GM21717 (cell line): Measurements from ENCODE around the gene WDR31.
"Not testable (repeated sequence)": the region's sequence is repeated elsewhere in the genome, so short reads cannot be mapped to it uniquely, and the experiment has no call there.

ENCODE experiments used
- ATAC-seq: cut with Tn5 transposase; IDR thresholded peaks from one replicate; pipeline ENCODE4 v1.9.1; 2021; ENCODE audit warnings: mild to moderate bottlenecking, moderate library complexity; ENCODE audit not compliant: unreplicated experiment

WDR31 gene

DNA sequence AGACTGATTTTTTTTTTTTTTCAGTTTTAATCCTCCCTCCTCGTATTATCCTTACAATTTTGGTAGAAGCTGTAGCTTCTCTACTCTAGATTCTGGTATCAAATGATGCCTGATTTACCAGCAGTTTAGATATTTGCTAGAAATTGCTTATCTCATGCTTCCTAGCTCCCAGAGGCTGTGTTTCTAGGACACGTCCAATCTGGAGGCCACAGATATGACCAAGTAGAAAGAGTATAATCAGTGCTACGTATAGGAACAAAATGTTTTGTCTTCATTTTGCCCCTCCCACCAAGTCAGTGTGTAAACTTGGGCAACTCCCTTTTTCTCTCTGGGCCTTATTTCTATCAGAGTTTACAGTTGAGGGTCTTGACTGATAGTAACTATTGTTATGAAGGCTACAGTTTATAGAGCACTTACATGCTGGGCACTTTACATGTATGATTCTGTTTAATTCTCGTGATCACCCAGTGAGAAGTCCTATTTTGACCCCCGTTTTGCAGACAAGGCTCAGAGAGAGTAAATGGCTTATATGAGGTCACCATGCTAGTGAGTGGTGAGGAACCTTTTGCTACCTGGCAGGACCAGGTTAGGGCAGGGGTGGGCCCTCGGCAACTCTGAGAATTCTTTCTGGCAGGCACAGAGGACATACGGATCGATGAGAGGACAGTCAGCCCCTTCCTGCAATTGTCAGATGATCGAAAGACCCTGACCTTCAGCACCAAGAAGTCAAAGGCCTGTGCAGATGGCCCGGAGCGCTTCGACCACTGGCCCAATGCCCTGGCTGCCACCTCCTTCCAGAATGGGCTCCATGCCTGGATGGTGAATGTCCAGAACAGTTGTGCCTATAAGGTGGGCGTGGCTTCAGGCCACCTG is 29.1 kb upstream of the WDR31 start:
- ATAC-seq: no peak

DNA sequence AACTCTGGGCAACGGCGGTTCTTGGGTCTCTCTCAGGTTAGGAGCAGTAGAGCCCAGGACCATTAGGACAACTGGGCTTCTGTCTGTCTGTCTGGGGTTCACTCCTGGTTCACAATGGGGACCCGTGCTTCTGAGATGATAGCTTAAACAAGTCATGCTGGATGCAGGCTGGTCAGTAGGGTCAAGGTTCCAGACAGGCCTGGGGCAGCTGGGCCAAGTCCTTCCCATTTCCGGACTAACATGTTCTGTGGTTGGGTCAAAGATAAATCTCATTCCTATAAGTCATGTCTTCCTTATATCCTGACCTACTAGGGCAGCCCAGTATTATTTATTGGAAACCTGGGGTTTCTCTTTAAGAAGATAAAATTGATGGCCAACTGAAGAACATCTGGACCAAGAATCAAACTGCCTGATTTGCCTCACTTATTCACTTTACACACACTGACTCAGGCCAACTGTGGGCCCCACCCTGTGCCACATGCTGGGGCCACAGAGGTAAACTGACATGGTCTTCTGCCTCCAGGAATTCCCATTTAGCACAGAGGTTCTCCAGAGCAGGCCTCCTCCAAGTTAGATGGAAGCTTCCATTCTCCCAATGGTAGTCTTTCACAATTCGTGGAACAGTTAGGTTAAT is 28.4 kb upstream of the WDR31 start:
- ATAC-seq: no peak

DNA sequence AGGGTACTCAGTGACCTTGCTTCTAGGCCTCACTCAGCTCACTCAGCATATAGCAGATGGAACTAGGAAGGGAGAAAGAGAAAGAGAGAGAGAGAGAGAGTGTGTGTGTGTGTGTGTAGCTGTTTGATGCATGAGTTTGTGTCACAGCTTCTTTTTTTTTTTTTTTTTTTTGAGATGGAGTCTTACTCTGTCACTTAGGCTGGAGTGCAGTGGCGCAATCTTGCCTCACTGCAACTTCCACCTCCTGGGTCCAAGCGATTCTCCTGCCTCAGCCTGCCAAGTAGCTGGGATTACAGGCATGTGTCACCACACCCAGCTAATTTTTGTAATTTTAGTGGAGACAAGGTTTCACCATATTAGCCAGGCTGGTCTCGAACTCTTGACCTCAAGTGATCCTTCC is 25.6 kb upstream of the WDR31 start:
- ATAC-seq: not testable (repeated sequence)

DNA sequence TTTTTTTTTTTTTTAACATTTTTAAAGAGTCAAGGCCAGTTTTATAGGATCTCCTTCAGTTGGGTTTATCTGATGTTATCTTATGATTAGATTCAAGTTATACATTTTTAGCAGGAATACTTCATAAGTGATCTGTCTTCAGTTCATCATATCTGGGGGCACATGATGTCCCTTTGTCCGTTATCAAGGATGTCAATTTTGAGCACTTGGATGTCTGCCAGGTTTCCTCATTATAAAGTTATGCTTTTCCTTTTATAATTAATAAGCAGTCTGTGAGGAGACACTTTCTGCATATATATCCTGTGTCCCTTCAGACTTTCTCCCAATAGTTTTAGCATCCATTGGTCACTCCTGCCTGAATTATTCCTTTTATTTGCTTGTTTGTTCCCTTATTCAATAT is 24.9 kb upstream of the WDR31 start:
- ATAC-seq: no peak

DNA sequence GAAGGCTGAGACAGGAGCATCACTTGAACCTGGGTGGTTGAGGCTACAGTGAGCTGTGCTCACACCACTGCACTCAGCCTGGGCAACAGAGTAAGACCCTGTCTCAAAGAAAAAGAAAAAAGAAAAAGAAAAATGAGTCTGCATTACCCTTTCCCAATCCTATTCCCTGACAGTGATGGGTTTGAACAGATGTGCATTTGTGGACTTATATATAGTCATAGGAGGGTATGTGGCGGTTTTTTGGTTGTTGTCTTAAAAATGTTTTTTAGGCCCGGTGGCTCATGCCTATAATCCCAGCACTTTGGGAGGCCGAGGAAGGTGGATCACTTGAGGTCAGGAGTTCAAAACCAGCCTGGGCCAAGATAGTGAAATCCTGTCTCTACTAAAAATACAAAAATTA is 23.3 kb upstream of the WDR31 start:
- no peak for ATAC-seq

DNA sequence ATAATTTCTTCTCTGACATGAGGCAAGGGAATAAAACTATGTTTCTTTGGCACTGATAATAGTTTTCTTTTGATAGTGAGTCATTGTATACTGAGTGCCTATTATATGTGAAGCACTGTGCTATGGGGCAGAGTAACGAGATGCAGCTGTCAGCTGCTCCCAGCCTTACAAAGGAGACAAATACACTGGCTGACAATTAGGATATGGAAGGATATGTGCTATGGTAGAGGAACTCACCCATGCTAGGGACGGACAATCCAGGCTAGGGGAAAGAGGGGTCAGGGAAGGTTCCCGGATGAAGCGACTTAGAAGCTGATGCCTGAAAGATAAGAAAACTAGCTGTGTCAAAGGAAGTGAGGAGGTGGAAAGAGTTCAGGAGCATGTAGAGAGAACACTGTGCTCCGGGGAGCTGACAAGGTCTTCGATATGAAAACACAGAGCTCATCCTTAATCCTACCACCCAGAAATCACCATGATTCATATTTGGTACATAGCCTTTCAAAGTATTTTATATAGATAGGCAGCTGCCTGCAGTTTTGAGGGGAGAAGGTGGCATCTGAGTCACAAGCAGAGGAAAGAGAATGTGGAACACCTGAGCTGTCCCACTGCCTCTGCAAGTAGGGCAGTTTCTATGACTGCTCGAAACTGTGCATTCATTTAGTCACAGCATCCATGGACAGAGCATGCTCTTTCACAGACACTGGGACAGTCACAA is 21.4 kb upstream of the WDR31 start:
- no peak for ATAC-seq

DNA sequence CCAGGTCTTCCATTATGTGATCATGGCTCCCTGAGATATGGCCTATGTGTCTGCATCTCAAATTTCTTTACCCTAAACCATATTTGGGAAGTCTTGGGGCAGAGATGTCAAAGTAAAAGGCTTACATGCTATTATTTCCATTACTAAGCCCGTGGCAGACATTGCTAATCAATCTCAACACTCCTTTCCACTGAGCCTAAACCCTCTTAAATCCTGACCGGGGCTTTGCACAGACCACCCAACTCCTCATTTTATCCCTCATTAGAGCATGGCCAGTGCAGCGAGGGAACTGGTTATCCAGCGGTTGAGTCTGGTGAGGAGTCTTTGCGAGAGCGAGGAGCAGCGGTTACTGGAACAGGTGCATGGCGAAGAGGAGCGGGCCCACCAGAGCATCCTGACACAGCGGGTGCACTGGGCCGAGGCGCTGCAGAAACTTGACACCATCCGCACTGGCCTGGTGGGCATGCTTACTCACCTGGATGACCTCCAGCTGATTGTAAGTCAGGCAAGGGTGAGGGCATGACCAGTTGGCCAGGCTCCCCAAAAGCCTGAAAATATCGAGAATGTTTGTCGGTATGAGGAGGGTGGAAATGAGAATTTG is 20.3 kb upstream of the WDR31 start:
- ATAC-seq: no peak

DNA sequence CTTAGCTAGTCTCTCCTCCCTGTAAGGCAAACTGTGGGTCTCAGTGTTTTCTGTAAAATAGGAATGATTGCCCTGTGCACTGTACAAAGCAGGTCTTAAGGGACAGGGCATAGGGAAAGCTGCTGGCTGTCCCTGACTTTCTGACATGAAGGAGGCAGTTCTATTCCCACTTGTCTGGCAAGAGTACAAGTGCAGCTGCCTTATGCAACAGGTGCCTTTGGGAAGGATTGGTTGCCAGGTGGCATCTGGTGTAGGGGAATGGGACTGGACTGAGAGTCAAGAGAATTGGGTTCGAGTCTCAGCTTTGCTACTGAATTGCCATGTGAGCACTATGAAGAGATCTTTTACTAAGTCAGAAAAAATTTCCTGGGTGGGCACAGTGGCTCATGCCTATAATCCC is 19.3 kb upstream of the WDR31 start:
- no peak for ATAC-seq

DNA sequence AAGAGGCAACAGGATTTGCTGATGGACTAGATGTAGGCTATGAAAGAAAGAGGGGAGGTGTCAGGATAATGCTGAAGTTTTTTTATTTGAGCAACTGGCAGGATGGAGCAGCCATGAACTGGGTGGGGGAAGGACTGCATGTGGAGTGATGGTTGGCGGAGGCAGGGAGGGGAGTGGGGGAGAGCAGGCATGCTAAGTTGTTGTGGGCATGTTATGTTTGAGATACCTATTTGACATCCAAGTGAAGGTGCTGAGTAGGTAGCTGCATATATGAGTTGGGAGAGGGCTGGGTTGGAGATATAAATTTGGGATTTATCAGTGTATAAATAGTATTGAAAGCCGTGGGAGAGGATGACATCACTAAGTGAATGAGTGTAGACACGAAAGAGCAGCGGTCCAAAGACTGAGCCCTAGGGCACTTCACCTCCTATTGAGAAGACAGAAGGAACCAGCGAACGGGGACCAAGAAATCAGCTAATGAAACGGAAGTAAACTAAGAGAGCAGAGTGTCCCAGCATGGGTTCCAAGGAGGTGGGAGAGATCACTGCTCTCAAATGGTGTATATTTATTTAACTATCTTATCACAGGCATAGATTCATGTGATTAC is 16.7 kb upstream of the WDR31 start:
- ATAC-seq: no peak

DNA sequence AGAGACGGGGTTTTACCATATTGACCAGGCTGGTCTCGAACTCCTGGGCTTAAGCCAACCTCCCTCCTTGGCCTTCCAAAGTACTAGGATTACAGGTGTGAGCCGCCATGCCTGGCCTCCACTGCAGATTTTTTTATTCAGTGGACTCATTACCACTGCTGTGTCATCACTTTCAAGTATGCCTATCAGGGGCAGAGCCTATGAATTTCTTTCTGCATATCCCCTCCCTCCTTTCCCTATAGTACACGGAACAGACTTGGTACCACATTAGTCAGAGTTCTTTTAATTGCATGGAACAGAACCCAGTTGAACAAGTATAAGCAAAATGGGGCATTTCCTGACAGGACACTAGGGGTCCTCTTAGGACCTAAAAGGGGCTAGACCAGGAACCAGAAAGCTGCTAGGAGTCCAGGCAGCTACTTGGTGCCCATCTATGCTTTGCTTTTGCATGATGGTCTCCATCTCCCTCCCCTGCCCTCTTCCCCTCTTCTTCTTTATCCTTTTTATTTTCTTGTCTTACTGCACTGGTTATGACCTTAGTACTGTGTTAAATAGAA is 15.0 kb upstream of the WDR31 start:
- no peak for ATAC-seq

DNA sequence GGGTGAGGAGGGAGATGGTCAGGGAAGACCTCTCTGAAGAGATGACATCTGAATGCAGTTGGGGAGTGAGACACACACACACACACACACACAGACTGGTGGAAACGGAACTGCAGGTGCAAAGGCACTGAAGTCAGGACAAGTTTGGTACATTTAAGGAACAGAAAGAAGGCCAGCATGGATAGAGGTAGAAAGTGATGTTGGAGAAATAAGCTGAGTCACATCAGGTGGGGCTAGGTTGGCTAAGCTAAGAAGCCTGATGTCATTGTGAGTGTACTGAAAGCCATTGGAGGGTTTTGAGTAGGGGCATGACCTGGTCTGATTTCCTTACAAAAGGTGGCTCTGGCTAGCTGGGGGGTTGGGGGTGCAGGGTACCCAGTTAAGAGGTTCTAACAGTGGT is 12.3 kb upstream of the WDR31 start:
- no peak for ATAC-seq

DNA sequence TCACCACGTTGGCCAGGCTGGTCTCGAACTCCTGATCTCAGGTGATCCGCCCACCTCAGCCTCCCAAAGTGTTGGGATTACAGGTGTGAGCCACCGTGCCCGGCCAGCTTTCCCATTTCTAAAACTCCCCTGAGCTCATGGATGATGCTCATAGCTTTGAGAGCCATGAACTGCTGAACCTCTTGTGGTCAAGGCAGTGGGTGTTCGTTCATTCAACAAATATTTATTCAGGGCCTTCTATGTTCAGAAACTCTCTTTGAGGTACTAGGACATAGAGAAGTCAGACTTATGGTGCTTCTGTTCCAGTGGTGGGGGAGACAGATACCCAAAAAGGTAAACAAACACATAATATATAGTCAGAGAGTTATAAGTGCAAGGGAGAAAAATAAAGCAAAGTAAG is 11.9 kb upstream of the WDR31 start:
- no peak for ATAC-seq

DNA sequence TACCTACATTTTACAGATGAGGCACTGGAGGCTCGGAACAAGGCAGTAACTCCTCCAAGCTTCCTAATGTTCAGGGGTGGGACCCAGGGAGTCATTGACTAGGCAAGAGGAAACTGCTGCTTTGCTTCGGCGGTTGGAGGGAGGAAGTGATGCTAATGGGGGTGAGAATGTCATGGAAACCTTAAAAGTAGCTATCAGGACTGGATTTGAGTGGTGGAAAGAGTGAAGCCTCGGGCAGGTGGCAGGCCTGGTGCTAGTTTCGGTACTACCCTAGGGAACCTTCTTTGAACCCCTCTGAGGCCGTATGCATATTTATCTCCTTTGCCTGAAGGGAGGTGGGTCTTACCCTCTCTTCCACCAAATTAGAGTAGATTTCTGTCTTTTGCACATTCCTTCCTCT is 10.9 kb upstream of the WDR31 start:
- ATAC-seq: peak; percentile 43

DNA sequence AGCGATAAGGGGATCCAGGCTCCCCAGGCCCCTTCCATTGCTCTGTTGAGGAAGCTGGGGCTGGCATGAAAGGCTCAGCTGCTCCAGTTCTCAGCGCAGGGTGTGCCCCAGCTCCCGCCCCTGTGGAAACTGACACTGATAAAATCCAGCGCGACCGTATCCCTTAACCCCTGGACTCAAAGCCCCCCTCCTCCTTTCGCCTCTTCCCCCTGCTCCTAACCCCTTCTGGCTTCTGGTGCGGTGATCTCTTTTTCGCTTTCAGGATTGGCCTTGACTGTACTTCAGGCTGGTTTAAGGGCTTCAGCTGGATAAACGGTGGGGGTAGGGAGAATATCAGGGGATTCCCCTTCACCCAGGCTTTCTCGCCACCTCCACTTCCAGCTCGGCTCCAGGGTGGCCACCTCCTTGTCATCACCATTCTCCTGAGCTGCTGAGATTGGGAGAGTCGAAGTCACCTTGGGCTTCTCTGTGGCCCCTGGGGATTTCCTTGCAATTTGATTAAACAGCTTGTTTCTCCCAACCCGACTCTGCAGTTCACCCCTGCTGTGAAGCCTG is 10.1 kb upstream of the WDR31 start:
- no peak for ATAC-seq

DNA sequence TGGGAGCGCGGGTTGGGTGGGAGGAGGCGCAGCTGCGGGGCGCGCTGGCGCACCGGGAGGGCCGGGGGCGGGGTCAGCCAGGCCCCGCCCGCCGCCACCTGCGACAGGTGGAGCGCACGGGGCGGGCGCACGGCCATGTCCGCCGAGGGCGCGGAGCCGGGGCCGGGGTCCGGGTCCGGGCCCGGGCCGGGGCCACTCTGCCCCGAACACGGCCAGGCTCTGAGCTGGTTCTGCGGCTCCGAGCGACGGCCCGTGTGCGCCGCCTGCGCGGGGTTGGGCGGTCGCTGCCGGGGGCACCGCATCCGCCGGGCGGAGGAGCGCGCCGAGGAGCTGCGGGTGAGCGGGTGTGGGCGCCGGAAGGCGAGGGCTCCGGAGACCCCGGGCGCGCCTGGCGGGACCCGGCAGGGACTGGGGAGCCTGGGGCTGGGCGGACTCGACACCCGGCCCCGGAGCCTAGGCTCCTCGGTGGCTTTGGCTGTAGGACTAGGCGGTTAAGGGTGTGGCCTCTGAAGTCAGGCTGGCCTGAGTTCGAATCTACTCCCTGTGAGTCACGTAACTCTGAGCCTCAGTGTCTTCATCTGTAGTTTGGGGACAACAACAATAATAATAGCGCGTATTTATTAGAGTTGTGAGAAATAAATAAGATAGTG is 9.5 kb upstream of the WDR31 start, which contains the start of gene BSPRY:
BSPRY (plus strand) TSS at position 97 of the 650 bp plus-strand sequence; CDS start at position 136, 39 bp downstream.
- ATAC-seq: no peak

DNA sequence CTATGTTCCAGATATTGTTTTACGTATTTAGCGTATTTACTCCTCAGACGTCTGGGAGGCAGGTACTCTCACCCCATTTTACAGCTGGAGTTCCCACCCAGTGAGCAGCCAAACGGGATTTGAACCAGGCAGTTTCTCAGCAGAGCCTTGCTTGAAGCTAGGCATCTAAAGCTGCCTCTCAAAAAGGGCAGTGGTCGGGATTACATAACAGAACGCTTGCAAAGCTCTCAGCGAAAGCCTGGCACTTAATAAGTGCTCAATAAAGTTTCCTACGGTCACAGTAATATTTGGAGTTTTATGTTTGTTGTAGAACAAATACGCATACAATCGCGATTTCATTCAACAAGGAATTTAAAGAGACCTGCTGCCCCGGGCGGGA is 9.0 kb upstream of the WDR31 start:
- ATAC-seq: no peak

DNA sequence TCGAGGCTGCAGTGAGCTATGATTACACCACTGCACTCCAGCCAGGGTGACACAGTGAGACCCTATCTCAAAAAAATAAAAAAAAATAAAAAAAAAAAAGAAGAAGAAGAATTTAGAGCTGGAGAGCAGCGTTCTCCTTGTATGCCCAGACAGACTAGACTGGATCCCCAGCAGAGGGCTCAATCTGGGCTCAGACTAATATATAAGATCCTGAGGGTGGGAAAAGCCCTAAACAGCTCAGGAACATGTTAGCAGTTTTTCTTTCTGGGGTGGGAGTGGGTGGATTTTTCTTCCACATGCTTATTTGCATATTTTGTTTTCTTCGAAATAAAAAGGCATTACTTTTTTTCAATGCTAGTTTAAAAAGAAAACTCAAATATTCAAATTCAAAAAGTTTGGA is 8.4 kb upstream of the WDR31 start:
- no peak for ATAC-seq

DNA sequence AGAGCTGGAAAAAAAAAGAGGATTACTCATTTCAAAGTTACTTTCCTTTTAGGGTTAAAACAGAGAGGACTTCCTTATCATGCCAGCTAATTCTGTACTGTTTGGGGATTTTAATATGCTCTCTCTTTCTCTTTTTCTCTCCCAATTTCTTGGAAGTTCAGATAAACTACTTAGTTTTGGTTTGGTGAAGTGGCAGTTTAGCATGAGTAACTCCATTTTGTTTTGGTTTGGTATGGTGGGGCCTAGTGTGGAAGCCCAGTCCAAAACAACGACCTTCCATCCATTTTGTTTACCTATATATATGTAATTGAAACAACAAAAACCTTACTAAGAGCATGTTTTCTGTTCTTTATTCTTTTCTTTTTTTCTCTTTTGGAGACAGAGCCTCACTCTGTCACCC is 5.6 kb upstream of the WDR31 start:
- no peak for ATAC-seq

DNA sequence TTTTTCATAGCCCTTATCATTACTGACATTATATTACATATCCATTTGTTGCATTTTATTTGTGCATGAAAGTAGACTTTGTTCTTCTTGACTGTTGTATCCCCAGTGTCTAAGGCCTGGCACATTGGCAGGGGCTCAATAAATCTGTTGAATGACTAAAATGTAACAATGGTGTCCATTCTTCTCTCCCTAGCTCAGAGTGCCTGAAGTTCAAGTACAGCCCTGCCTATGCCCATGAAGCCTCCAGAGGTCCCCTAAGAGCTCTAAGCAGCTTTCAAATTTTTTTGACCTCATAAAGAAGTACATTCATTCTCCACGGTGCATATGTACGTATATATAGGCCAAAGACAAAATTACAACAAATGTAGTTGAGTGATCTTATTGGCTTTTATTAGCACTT is 5.1 kb upstream of the WDR31 start:
- no peak for ATAC-seq

DNA sequence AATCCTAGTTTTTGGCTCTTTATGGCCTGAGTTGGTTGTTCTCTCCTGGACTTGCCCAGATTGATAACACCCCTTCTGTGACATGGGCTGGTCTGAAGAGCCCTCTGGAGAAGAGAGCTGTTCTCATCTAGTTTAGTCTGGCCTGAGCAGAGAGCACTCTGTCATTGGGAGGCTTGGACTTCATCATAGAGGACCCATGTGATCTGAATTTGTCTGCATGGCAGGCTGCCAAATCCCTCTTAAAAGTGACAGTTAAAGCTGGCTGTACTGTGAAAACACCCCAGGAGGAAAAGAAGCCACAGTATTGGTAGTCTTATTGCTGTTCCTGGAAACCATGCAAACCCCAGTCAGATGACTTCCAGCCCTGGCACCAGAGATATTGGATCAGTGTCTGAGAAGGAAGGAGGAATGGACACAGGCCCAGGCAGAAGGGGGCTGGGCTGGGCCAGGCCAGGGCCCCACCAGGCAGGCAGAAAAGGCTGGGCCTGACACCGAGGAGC is 3.7 kb upstream of the WDR31 start:
- ATAC-seq: no peak
